Measurements from ENCODE around the gene TKTL1. TPM values are rescaled to one million over a fixed set of nuclear protein-coding genes. Genes with fewer than 3 reads are reported as not detected.
"Not testable (repeated sequence)": the region's sequence is repeated elsewhere in the genome, so short reads cannot be mapped to it uniquely, and the experiment has no call there.

Gene TKTL1, protein sequence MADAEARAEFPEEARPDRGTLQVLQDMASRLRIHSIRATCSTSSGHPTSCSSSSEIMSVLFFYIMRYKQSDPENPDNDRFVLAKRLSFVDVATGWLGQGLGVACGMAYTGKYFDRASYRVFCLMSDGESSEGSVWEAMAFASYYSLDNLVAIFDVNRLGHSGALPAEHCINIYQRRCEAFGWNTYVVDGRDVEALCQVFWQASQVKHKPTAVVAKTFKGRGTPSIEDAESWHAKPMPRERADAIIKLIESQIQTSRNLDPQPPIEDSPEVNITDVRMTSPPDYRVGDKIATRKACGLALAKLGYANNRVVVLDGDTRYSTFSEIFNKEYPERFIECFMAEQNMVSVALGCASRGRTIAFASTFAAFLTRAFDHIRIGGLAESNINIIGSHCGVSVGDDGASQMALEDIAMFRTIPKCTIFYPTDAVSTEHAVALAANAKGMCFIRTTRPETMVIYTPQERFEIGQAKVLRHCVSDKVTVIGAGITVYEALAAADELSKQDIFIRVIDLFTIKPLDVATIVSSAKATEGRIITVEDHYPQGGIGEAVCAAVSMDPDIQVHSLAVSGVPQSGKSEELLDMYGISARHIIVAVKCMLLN
- total RNA-seq (under 1 TPM in 1 of 2 experiments, not detected in 1; 0.18 TPM), polyA plus RNA-seq (8.7 TPM)

DNA sequence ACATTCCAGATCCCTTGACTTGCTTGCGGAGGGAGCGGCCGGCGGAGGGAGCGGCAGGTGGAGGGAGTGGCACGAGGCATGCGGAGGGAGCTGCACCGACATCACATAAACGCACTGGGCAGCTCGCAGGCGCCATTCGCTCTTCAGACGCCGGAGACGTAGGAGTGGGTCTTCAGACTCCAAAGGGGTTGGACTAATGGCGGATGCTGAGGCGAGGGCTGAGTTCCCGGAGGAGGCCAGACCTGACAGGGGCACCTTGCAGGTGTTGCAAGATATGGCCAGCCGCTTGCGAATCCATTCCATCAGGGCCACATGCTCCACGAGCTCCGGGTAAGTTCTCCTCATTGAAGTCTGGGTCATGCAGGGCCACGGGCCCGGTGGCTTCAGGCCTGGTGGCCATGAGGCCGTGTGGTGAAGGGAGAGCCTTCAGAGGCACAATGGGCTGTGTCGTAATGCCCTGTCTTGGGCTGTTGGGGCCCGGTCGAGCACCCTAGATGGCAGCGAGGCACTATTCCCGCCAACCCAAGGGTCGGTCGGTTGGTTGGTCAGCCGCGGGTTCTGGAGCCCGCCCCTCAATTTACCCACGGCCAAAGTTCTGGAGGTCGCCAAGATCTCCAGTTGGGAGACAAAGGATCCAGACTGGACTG is at the start of gene TKTL1:
Gene TKTL1 (plus strand): TSS at position 132 of the 647 bp plus-strand sequence. CDS start 65 bp downstream, at position 197.
- no peak within 1 kb of the TSS for H3K27ac Mint-ChIP-seq
- CTCF ChIA-PET: no interaction called here
- Histone ChIP-seq H3K36me3 (ENCODE audit: insufficient read depth, low read length) (no peaks in the 10 kb centered on the region), H3K27me3 (ENCODE audit: insufficient read depth, low read length, poor library complexity, severe bottlenecking) (no peaks in the 10 kb centered on the region), H3K4me1 (ENCODE audit: insufficient read depth, low read length) (no peaks in the 10 kb centered on the region), H3K4me3 (ENCODE audit: low read length) (no peak within 1 kb of the TSS), H3K27ac (ENCODE audit: low read depth, low read length) (no peak within 1 kb of the TSS), H3K9me3 (ENCODE audit: low read length) (no peaks in the 10 kb centered on the region)
- H3K27me3 Mint-ChIP-seq: peaks cover 0 to 3% of the 10 kb centered on the region in 2 donors
- no peak within 1 kb of the TSS for H3K4me3 Mint-ChIP-seq
- H3K9me3 Mint-ChIP-seq: no peaks in the 10 kb centered on the region
- DNase-seq: no peak
- POLR2A ChIA-PET: no interaction called here
- peaks cover 0 to 4% (median 0%) of the 10 kb centered on the region in 3 donors for H3K4me1 Mint-ChIP-seq
- no peaks in the 10 kb centered on the region for H3K36me3 Mint-ChIP-seq

DNA sequence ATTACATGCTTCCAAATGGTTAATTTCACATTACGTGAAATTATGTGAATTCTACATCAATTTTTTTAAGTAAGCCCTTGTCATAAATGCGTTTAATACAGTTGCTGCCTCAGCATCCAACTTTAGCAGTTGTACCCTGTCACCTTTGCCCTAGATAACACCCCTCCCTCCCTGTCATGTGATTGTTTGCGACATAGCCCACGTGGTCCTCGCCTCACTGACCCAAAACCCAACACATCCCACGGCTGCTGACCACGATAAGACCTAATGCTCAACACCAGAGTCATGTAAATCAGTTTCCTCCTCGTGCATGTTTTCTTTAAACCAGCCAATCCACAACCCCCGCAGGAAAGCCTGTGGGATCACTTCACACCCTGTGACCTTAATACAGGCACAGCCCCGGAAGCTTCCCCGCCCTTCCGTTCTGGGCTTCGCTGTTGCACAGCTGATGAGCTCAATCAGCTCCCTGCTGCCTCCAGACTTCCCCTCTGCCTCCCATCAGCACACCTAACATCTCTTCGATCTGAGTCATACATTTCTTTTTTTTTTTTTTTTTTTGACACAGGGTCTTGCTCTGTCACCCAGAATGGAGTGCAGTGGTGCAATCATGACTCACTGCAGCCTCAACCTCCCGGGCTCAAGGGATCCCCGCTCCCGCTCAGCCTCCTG is 48.1 kb upstream of the TKTL1 start:
- peak overlapping the region in 1 of 8 donors; percentile 38 for H3K27ac Mint-ChIP-seq
- POLR2A ChIA-PET; H3K27me3 ChIP-seq (ENCODE audit: insufficient read depth, low read length, poor library complexity, severe bottlenecking); H3K4me1 ChIP-seq (ENCODE audit: insufficient read depth, low read length); H3K27ac ChIP-seq (ENCODE audit: low read depth, low read length); H3K36me3 Mint-ChIP-seq; H3K4me3 ChIP-seq (ENCODE audit: low read length); H3K27me3 Mint-ChIP-seq; H3K36me3 ChIP-seq (ENCODE audit: insufficient read depth, low read length); H3K4me3 Mint-ChIP-seq; H3K4me1 Mint-ChIP-seq; H3K9me3 Mint-ChIP-seq; H3K9me3 ChIP-seq (ENCODE audit: low read length); CTCF ChIA-PET: not testable (repeated sequence)
- DNase-seq: peak in 2 of 5 donors; percentile 55 to 59

DNA sequence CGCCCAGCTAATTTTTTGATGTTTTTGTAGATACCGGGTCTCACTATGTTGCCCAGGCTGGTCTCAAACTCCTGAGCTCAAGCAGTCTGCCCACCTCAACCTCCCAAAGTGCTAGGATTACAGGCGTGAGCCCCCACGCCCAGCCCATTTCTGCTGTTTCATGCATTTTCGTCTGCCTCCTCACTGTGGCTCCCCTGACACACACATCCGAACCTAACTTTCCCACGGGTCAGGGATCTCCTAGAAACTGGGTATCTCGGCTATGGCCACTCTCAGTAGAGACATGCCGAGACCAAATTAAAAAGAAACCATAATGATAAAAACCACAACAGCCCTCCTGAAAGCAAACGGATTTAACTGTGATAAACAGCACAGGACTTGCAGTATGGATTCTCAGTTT is 47.5 kb upstream of the TKTL1 start:
- POLR2A ChIA-PET; H3K4me1 Mint-ChIP-seq; H3K4me1 ChIP-seq (ENCODE audit: insufficient read depth, low read length); H3K27me3 ChIP-seq (ENCODE audit: insufficient read depth, low read length, poor library complexity, severe bottlenecking); H3K4me3 Mint-ChIP-seq; DNase-seq; H3K27me3 Mint-ChIP-seq; H3K36me3 Mint-ChIP-seq; H3K9me3 ChIP-seq (ENCODE audit: low read length); H3K9me3 Mint-ChIP-seq; H3K27ac ChIP-seq (ENCODE audit: low read depth, low read length); H3K4me3 ChIP-seq (ENCODE audit: low read length); CTCF ChIA-PET; H3K27ac Mint-ChIP-seq; H3K36me3 ChIP-seq (ENCODE audit: insufficient read depth, low read length): not testable (repeated sequence)

DNA sequence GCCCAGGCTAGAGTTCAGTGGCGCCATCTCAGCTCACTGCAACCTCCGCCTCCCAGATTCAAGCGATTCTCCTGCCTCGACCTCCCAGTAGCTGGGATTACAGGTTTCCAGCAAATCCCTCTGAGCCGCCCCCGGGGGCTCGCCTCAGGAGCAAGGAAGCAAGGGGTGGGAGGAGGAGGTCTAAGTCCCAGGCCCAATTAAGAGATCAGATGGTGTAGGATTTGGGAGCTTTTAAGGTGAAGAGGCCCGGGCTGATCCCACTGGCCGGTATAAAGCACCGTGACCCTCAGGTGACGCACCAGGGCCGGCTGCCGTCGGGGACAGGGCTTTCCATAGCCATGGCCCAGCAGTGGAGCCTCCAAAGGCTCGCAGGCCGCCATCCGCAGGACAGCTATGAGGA is 38.3 kb upstream of the TKTL1 start, which contains the start of gene OPN1MW3:
Gene OPN1MW3 (plus strand): TSS at position 301 of the 400 bp plus-strand sequence. CDS start 38 bp downstream, at position 339.
- POLR2A ChIA-PET; H3K4me1 ChIP-seq (ENCODE audit: insufficient read depth, low read length); H3K4me3 Mint-ChIP-seq; H3K27me3 ChIP-seq (ENCODE audit: insufficient read depth, low read length, poor library complexity, severe bottlenecking); CTCF ChIA-PET; H3K27me3 Mint-ChIP-seq; H3K9me3 Mint-ChIP-seq; H3K4me3 ChIP-seq (ENCODE audit: low read length); H3K27ac ChIP-seq (ENCODE audit: low read depth, low read length); H3K27ac Mint-ChIP-seq; H3K36me3 Mint-ChIP-seq; DNase-seq; H3K9me3 ChIP-seq (ENCODE audit: low read length); H3K36me3 ChIP-seq (ENCODE audit: insufficient read depth, low read length); H3K4me1 Mint-ChIP-seq: not testable (repeated sequence)

DNA sequence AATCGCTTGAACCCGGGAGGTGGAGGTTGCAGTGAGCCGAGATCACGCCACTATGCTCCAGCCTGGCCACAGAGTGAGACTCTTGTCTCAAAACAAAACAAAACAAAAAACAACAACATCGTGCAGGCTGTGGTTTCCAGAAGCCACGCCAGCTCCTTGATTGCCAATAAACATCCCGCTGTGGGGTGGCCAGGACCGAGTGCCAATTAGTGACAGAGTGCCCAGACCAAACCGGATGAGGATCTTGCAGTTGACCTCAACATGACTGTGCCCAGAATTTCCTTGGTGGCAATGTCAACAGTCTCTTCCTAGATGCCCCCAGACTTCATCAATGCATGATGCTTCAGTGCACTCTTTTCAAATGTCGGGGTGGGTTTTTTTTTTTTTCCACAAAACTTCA is 36.9 kb upstream of the TKTL1 start:
- CTCF ChIA-PET; H3K4me3 ChIP-seq (ENCODE audit: low read length); H3K9me3 ChIP-seq (ENCODE audit: low read length); H3K4me3 Mint-ChIP-seq; H3K36me3 ChIP-seq (ENCODE audit: insufficient read depth, low read length); H3K36me3 Mint-ChIP-seq; H3K27ac Mint-ChIP-seq; H3K27me3 Mint-ChIP-seq; H3K4me1 Mint-ChIP-seq; H3K27ac ChIP-seq (ENCODE audit: low read depth, low read length); H3K27me3 ChIP-seq (ENCODE audit: insufficient read depth, low read length, poor library complexity, severe bottlenecking); DNase-seq; H3K9me3 Mint-ChIP-seq; POLR2A ChIA-PET; H3K4me1 ChIP-seq (ENCODE audit: insufficient read depth, low read length): not testable (repeated sequence)

DNA sequence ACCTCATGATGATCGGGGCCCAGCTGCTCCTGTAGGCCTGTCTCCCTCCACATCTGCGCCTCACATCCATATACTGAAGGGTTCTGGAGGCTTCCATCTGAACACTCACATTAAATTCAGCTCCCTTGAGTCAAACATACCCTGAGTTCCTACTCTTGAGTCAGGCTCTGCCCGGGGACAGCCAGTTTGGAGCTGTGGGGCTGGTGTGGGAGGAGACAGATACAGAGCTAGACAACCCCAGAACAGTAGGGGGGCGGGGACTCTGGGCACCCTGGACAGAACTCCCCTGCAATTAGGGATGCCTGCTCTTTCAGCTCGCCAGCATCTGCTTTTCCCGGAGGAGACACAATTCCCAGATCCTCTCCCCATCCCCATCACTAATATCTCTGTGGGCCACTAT is 32.5 kb upstream of the TKTL1 start:
- H3K4me1 ChIP-seq (ENCODE audit: insufficient read depth, low read length); H3K27ac ChIP-seq (ENCODE audit: low read depth, low read length); DNase-seq; H3K4me3 Mint-ChIP-seq; H3K9me3 Mint-ChIP-seq; H3K36me3 Mint-ChIP-seq; CTCF ChIA-PET; H3K27ac Mint-ChIP-seq; H3K36me3 ChIP-seq (ENCODE audit: insufficient read depth, low read length); H3K27me3 Mint-ChIP-seq; POLR2A ChIA-PET; H3K4me3 ChIP-seq (ENCODE audit: low read length); H3K4me1 Mint-ChIP-seq; H3K27me3 ChIP-seq (ENCODE audit: insufficient read depth, low read length, poor library complexity, severe bottlenecking); H3K9me3 ChIP-seq (ENCODE audit: low read length): not testable (repeated sequence)

DNA sequence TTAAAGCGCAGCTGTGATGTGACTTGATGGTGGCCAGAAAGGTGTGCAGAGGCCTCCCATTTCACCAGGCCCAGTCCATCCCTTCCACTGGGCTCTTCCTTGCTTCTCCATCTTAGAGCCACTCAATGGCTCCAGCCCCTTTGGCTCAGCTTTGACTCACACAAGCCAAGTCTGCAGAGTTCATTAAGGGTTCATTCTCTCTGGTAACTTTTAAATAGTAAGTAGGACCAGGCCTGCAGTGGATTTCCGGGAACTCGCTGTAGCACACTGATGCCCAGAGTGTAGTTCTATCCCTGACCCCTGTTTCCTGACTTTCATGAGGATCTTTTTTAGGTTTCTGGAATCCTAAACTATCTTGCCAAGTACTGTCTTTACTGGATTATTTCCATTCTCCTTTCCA is 26.4 kb upstream of the TKTL1 start:
- H3K4me1 Mint-ChIP-seq; H3K27ac ChIP-seq (ENCODE audit: low read depth, low read length); H3K27me3 Mint-ChIP-seq; H3K4me3 ChIP-seq (ENCODE audit: low read length); CTCF ChIA-PET; H3K27ac Mint-ChIP-seq; H3K36me3 ChIP-seq (ENCODE audit: insufficient read depth, low read length); DNase-seq; H3K9me3 Mint-ChIP-seq; H3K36me3 Mint-ChIP-seq; H3K27me3 ChIP-seq (ENCODE audit: insufficient read depth, low read length, poor library complexity, severe bottlenecking); POLR2A ChIA-PET; H3K9me3 ChIP-seq (ENCODE audit: low read length); H3K4me1 ChIP-seq (ENCODE audit: insufficient read depth, low read length); H3K4me3 Mint-ChIP-seq: not testable (repeated sequence)

All from CD8-positive, alpha-beta memory T cell (primary cell).